Dermis blood vessel endothelial cell (primary cell): ENCODE results near the gene ITGA11. TPM values are rescaled to one million over a fixed set of nuclear protein-coding genes. Genes with fewer than 3 reads are reported as not detected.
"Not testable (repeated sequence)": the region's sequence is repeated elsewhere in the genome, so short reads cannot be mapped to it uniquely, and the experiment has no call there.

ENCODE experiments used
- DNase-seq: peaks from one replicate; pipeline ENCODE4 v3.0.0; 2010
- total RNA-seq: library from RNA; depleted of rRNA; stranded (reverse); fragments of >200 nt; gene quantifications from 2 replicates; pipeline ENCODE4 v1.2.3, GENCODE V29; 2014

ITGA11 gene
- total RNA-seq, 1 donor from 2014 or later, result 3.4 TPM

- DNase-seq, result no peak
Measured at GRCh38 chr15:68407886-68408881, 23.8 kb downstream of the ITGA11 start.

GRCh38 chr15:68407141-68407885, 24.6 kb downstream of the ITGA11 start:
- no peak for DNase-seq

GRCh38 chr15:68405378-68406250, 26.3 kb downstream of the ITGA11 start:
- no peak for DNase-seq

GRCh38 chr15:68404056-68404798, 27.7 kb downstream of the ITGA11 start:
- no peak for DNase-seq

GRCh38 chr15:68403161-68403941, 28.6 kb downstream of the ITGA11 start:
- DNase-seq, result no peak

- no peak for DNase-seq
Measured at GRCh38 chr15:68402432-68403160, 29.4 kb downstream of the ITGA11 start.

- DNase-seq, result no peak
Measured at GRCh38 chr15:68401496-68402431, 30.2 kb downstream of the ITGA11 start.

- no peak for DNase-seq
Measured at GRCh38 chr15:68400066-68400456, 31.9 kb downstream of the ITGA11 start.

- DNase-seq, result no peak
Measured at GRCh38 chr15:68399096-68400065, 32.6 kb downstream of the ITGA11 start.

GRCh38 chr15:68397999-68398398, 34.0 kb downstream of the ITGA11 start:
- DNase-seq, result not testable (repeated sequence)

- no peak for DNase-seq
Measured at GRCh38 chr15:68396068-68396467, 35.9 kb downstream of the ITGA11 start.

GRCh38 chr15:68391121-68391520, 40.8 kb downstream of the ITGA11 start:
- DNase-seq, result no peak

GRCh38 chr15:68389936-68390817, 41.8 kb downstream of the ITGA11 start:
- DNase-seq, result peak; percentile 94

GRCh38 chr15:68389041-68389930, 42.7 kb downstream of the ITGA11 start:
- peak; percentile 24 for DNase-seq

- no peak for DNase-seq
Measured at GRCh38 chr15:68387381-68388143, 44.4 kb downstream of the ITGA11 start.
